ENCODE results near the gene SPAAR. TPM values are rescaled to one million over a fixed set of nuclear protein-coding genes. Genes with fewer than 3 reads are reported as not detected.
"Not testable (repeated sequence)": the region's sequence is repeated elsewhere in the genome, so short reads cannot be mapped to it uniquely, and the experiment has no call there.

Gene SPAAR
- total RNA-seq, 1 experiment from 2014 or later, result 0.72 TPM

GRCh38 chr9:35882263-35882848 is 26.9 kb upstream of the SPAAR start:
- intact Hi-C loops (cut with micrococcal nuclease; ENCODE audit: unreplicated experiment), result loop anchor here (1.0 kb wide), 3 partner anchors 56 to 146 kb away; no protein-coding TSS in a partner anchor
- no peak overlapping the region for H2AFZ ChIP-seq

GRCh38 chr9:35882996-35883395 is 26.3 kb upstream of the SPAAR start:
- Histone ChIP-seq H3K27ac (no peak overlapping the region), H2AFZ (no peak overlapping the region), H3K36me3 (ENCODE audit: low read depth) (no peaks in the 10 kb centered on the region), H3K4me3 (no peak overlapping the region), H3K4me1 (replicated peaks; ENCODE audit: insufficient read depth) (no peaks in the 10 kb centered on the region), H3K79me2 (ENCODE audit: low read depth) (no peaks in the 10 kb centered on the region), H3K27me3 (ENCODE audit: insufficient read depth, low read depth) (no peaks in the 10 kb centered on the region), H3K9me3 (ENCODE audit: insufficient read depth, low read depth) (no peaks in the 10 kb centered on the region), H3F3A (ENCODE audit: insufficient read depth, low read depth) (no peaks in the 10 kb centered on the region; the same call in 1 of the 2 replicates), H4K20me1 (ENCODE audit: insufficient read depth) (no peaks in the 10 kb centered on the region), H3K4me2 (no peak overlapping the region), H3K9me2 (ENCODE audit: insufficient read depth) (no peaks in the 10 kb centered on the region)
- DNase-seq, result no peak
- no TSS peak for BruUV-seq (replicated peaks)
- ChIA-PET POLR2A (ENCODE audit: unreplicated experiment) (no interaction called here), CTCF (interaction anchor here (0.6 to 1.7 kb wide), 3 partner anchors 23 to 112 kb away, joined by 4 to 13 read pairs (median 10); partner anchors contain the start of gene HRCT1)
- TF ChIP-seq CTCF (conservative IDR thresholded peaks at IDR 0.05), result no peak
- TF ChIP-seq EZH2 (IDR thresholded peaks at IDR 0.05; ENCODE audit: low read depth), result no peak
- intact Hi-C loops (cut with micrococcal nuclease; ENCODE audit: unreplicated experiment), result loop anchor here (1.0 kb wide), 3 partner anchors 57 to 147 kb away; no protein-coding TSS in a partner anchor

More at GRCh38 chr9:35882263-35882848, 26.9 kb upstream of the SPAAR start:
- CTCF ChIA-PET, result interaction anchor here (0.5 to 1.7 kb wide), 10 partner anchors 12 to 236 kb away, joined by 3 to 13 read pairs (median 4); partner anchors contain the start of genes HRCT1, OR13J1 and SPAG8
- Histone ChIP-seq H4K20me1 (ENCODE audit: insufficient read depth) (no peaks in the 10 kb centered on the region), H3K9me3 (ENCODE audit: insufficient read depth, low read depth) (no peaks in the 10 kb centered on the region), H3K36me3 (ENCODE audit: low read depth) (no peaks in the 10 kb centered on the region), H3K27ac (no peak overlapping the region), H3K9me2 (ENCODE audit: insufficient read depth) (no peaks in the 10 kb centered on the region), H3K4me2 (no peak overlapping the region), H3F3A (ENCODE audit: insufficient read depth, low read depth) (no peaks in the 10 kb centered on the region; the same call in 1 of the 2 replicates), H3K4me1 (replicated peaks; ENCODE audit: insufficient read depth) (no peaks in the 10 kb centered on the region), H3K4me3 (no peak overlapping the region), H3K79me2 (ENCODE audit: low read depth) (no peaks in the 10 kb centered on the region), H3K27me3 (ENCODE audit: insufficient read depth, low read depth) (no peaks in the 10 kb centered on the region)
- peak; percentile 49 to 70 for DNase-seq
- POLR2A ChIA-PET (ENCODE audit: unreplicated experiment), result no interaction called here
- BruUV-seq (replicated peaks), result no TSS peak
- peak; percentile 91 for TF ChIP-seq CTCF (conservative IDR thresholded peaks at IDR 0.05)
- TF ChIP-seq EZH2 (IDR thresholded peaks at IDR 0.05; ENCODE audit: low read depth), result no peak

GRCh38 chr9:35884908-35885307 is 24.4 kb upstream of the SPAAR start:
- H3K4me3 ChIP-seq; DNase-seq; H3K36me3 ChIP-seq (ENCODE audit: low read depth); H3F3A ChIP-seq (ENCODE audit: insufficient read depth, low read depth); intact Hi-C loops (cut with micrococcal nuclease; ENCODE audit: unreplicated experiment); H3K27ac ChIP-seq; BruUV-seq (replicated peaks); H3K79me2 ChIP-seq (ENCODE audit: low read depth); CTCF ChIA-PET; H3K9me2 ChIP-seq (ENCODE audit: insufficient read depth); H3K27me3 ChIP-seq (ENCODE audit: insufficient read depth, low read depth); H3K4me1 ChIP-seq (replicated peaks; ENCODE audit: insufficient read depth); H3K4me2 ChIP-seq; H2AFZ ChIP-seq; H4K20me1 ChIP-seq (ENCODE audit: insufficient read depth); H3K9me3 ChIP-seq (ENCODE audit: insufficient read depth, low read depth); POLR2A ChIA-PET (ENCODE audit: unreplicated experiment): not testable (repeated sequence)

- no peaks in the 10 kb centered on the region for H3K79me2 ChIP-seq (ENCODE audit: low read depth)
- no peaks in the 10 kb centered on the region for H3K4me1 ChIP-seq (replicated peaks; ENCODE audit: insufficient read depth)
- H3F3A ChIP-seq (ENCODE audit: insufficient read depth, low read depth), result no peaks in the 10 kb centered on the region
- H3K36me3 ChIP-seq (ENCODE audit: low read depth), result no peaks in the 10 kb centered on the region
- TF ChIP-seq CTCF (conservative IDR thresholded peaks at IDR 0.05) (no peak), EZH2 (IDR thresholded peaks at IDR 0.05; ENCODE audit: low read depth) (no peak)
- H3K27me3 ChIP-seq (ENCODE audit: insufficient read depth, low read depth), result no peaks in the 10 kb centered on the region
- no peak overlapping the region for H3K4me3 ChIP-seq
- H2AFZ ChIP-seq, result no peak overlapping the region
- no peaks in the 10 kb centered on the region for H3K9me3 ChIP-seq (ENCODE audit: insufficient read depth, low read depth)
- H3K4me2 ChIP-seq, result no peak overlapping the region
- POLR2A ChIA-PET (ENCODE audit: unreplicated experiment), result no interaction called here
- intact Hi-C loops (cut with micrococcal nuclease; ENCODE audit: unreplicated experiment), result no loop called here
- no TSS peak for BruUV-seq (replicated peaks)
- H4K20me1 ChIP-seq (ENCODE audit: insufficient read depth), result no peaks in the 10 kb centered on the region
- DNase-seq, result no peak
- H3K9me2 ChIP-seq (ENCODE audit: insufficient read depth), result no peaks in the 10 kb centered on the region
- CTCF ChIA-PET, result no interaction called here
- H3K27ac ChIP-seq, result no peak overlapping the region
Measured at GRCh38 chr9:35891646-35892045, 17.6 kb upstream of the SPAAR start.
